Measurements from ENCODE around the gene HNRNPUL1. TPM values are rescaled to one million over a fixed set of nuclear protein-coding genes. Genes with fewer than 3 reads are reported as not detected.
"Not testable (repeated sequence)": the region's sequence is repeated elsewhere in the genome, so short reads cannot be mapped to it uniquely, and the experiment has no call there.

HNRNPUL1 gene
- total RNA-seq, 1 donor from 2014 or later = 256 TPM

DNA sequence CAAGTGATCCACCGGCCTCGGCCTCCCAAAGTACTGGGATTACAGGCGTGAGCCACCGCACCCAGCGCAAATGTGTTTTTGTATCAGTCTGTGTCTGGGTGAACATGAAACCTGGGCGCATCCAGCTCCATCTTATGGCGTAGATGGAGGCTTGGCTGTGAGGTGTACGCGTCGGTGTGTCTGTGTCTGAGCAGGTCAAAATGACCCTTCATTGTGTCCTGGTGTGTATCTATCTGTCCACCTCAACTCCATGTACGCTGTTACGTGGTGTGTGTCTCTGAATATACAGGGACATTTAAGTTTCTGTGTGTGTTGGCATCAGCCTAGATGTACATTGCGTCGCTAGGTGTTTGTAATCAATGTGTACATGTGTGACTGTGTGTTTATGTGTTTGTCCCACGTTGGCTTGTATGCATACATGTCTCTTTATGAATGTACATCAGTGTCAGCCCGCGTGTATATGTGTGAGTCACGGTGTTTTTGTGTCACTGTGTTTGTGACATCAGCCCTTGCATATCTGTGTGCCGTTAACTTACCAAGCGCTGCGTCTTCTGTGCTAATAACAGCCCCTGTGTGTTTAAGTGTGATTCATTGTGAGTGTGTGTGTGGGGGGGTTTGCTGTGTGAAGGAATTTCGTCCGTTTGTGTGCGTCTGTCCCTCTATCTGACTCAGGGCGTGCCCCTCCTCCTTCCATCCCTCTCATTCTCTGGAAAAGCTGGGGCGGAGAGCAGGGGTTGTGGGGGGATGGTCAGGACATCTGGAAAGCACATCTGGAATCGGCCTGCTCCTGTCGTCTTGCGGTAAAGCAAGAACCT lies 38.7 kb upstream of the HNRNPUL1 start:
- no peak for DNase-seq (ENCODE audit: low spot score, unreplicated experiment)
- peak overlapping the region; percentile 90 for H3K27ac Mint-ChIP-seq
- H3K9me3 Mint-ChIP-seq (ENCODE audit: low read depth) = no peaks in the 10 kb centered on the region
- peaks cover 8% of the 10 kb centered on the region for H3K36me3 Mint-ChIP-seq (ENCODE audit: insufficient read depth)
- TF ChIP-seq, protein P1, sequence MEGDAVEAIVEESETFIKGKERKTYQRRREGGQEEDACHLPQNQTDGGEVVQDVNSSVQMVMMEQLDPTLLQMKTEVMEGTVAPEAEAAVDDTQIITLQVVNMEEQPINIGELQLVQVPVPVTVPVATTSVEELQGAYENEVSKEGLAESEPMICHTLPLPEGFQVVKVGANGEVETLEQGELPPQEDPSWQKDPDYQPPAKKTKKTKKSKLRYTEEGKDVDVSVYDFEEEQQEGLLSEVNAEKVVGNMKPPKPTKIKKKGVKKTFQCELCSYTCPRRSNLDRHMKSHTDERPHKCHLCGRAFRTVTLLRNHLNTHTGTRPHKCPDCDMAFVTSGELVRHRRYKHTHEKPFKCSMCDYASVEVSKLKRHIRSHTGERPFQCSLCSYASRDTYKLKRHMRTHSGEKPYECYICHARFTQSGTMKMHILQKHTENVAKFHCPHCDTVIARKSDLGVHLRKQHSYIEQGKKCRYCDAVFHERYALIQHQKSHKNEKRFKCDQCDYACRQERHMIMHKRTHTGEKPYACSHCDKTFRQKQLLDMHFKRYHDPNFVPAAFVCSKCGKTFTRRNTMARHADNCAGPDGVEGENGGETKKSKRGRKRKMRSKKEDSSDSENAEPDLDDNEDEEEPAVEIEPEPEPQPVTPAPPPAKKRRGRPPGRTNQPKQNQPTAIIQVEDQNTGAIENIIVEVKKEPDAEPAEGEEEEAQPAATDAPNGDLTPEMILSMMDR (IDR thresholded peaks at IDR 0.05; ENCODE audit: unreplicated experiment) = no peak
- H3K4me1 Mint-ChIP-seq (ENCODE audit: low read depth) = peaks cover 20% of the 10 kb centered on the region
- H3K27me3 Mint-ChIP-seq = peaks cover 21% of the 10 kb centered on the region
- peak overlapping the region; percentile 69 for H3K4me3 Mint-ChIP-seq (ENCODE audit: low read depth)

DNA sequence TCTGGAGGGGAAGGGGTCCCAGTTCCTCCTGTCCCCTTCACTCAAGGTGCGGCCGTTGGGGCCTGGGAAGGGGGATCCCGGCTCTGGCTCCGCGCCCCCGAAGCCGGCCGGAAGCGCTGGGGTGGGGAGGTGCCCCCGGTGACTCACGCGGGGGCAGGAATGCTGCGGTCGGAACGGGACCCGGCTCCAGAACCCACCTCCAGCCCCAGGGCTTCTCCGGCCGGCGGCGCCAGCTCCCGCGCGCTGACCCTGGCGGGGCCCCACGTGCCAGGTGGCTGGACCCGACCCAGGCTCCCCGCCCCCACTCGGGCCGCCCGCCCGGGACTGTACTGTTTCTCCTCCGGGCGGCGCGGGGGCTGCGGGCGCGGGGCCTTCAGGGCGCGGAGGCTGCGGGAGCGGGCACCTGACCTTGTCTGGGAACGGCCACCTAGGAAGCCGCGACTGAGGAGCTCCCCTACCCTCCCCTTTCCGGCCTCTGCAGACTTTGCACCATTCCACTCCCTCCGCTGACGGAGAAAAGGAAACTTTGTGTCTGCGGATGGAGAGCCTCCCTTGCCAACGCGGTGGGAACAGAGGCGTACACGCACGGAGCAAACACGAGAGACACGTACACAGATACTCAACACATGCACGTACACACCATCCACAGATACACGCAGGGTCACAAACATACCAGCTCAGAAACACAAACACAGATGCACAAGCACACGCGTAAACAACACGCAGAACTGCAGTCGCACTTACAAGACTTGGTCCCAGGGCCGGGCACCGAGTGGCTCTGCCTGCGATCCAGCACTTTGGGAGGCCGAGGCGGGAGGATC lies 37.9 kb upstream of the HNRNPUL1 start:
- Mint-ChIP-seq H3K4me1 (ENCODE audit: low read depth) (peaks cover 20% of the 10 kb centered on the region), H3K27ac (peak overlapping the region; percentile 90), H3K36me3 (ENCODE audit: insufficient read depth) (peaks cover 3% of the 10 kb centered on the region), H3K27me3 (peaks cover 17% of the 10 kb centered on the region), H3K9me3 (ENCODE audit: low read depth) (no peaks in the 10 kb centered on the region), H3K4me3 (ENCODE audit: low read depth) (peak overlapping the region; percentile 82)
- peak; percentile 46 for DNase-seq (ENCODE audit: low spot score, unreplicated experiment)
- TF ChIP-seq, protein P1 (IDR thresholded peaks at IDR 0.05; ENCODE audit: unreplicated experiment) = peak; percentile 30

DNA sequence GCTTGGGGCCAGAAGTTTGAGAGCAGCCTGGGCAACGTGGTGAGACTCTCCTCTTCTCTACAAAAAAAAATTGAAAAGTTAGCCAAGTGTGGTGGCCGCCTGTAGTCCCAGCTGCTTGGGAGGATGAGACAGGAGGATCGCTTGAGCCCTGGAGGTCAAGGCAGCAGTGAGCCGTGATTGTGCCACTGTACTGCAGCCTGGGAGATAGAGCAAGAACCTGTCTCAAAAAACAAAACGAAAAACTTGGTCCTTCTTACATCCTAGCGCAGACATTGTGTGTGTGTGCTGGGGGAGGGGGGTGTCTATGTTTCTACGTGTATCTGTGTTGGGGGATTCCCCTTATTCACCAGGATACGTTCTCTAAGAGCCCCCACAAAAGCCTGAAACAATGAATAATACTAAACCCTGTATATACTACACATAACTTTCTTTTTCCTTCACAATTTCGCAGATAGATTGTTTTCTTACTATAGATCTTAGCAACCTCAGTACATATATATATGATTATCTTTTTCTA lies 37.2 kb upstream of the HNRNPUL1 start:
- Mint-ChIP-seq H3K27me3 (peaks cover 16% of the 10 kb centered on the region), H3K27ac (peak overlapping the region; percentile 34), H3K36me3 (ENCODE audit: insufficient read depth) (peaks cover 3% of the 10 kb centered on the region), H3K4me1 (ENCODE audit: low read depth) (peaks cover 20% of the 10 kb centered on the region), H3K4me3 (ENCODE audit: low read depth) (peak overlapping the region; percentile 82), H3K9me3 (ENCODE audit: low read depth) (no peaks in the 10 kb centered on the region)
- TF ChIP-seq, protein P1 (IDR thresholded peaks at IDR 0.05; ENCODE audit: unreplicated experiment) = no peak
- no peak for DNase-seq (ENCODE audit: low spot score, unreplicated experiment)

DNA sequence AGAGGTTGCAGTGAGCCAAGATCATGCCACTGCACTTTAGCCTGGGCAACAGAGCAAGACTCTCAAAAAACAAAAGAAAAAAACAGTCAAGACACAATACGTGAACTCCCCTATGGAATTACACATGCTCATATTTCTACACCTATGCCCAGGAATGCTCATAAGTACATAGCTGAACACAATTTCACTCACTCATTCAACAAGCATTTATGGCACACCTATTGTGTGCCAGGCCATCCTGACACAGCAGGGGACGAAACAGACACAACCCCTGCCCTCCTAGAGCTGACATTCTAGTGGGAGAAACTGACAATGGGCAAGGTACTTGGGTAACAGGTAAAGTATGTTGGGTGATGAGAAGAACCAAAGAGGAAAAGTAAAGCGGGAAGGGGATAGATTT lies 35.7 kb upstream of the HNRNPUL1 start:
- Mint-ChIP-seq H3K9me3 (ENCODE audit: low read depth) (no peaks in the 10 kb centered on the region), H3K4me1 (ENCODE audit: low read depth) (peaks cover 13% of the 10 kb centered on the region), H3K4me3 (ENCODE audit: low read depth) (no peak overlapping the region), H3K36me3 (ENCODE audit: insufficient read depth) (no peaks in the 10 kb centered on the region), H3K27me3 (peaks cover 13% of the 10 kb centered on the region), H3K27ac (no peak overlapping the region)
- DNase-seq (ENCODE audit: low spot score, unreplicated experiment) = no peak
- TF ChIP-seq, protein P1 (IDR thresholded peaks at IDR 0.05; ENCODE audit: unreplicated experiment) = no peak

DNA sequence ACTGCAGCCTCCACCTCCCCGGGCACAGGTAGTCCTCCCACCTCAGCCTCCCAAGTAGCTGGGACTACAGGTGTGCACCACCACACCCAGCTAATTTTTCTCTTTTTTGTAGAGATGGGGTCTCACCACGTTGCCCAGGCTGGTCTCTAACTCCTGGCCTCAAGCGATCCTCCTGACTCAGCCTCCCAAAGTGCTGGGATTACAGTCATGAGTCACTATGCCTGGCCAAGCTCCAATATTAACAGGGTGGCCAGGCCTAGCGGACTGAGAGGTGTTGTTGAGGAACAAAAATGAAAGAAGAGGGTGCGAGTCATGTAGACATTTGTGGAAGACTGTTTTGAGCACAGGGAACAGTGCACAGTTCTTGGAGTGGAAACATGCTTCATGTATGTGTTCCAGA lies 34.8 kb upstream of the HNRNPUL1 start:
- H3K9me3 Mint-ChIP-seq (ENCODE audit: low read depth); H3K4me1 Mint-ChIP-seq (ENCODE audit: low read depth); H3K36me3 Mint-ChIP-seq (ENCODE audit: insufficient read depth); H3K27ac Mint-ChIP-seq; H3K27me3 Mint-ChIP-seq; DNase-seq (ENCODE audit: low spot score, unreplicated experiment); H3K4me3 Mint-ChIP-seq (ENCODE audit: low read depth): not testable (repeated sequence)

Data from progenitor cell of endocrine pancreas (in vitro differentiated cells).